ENCODE measurements around the gene AKAP9. TPM values are rescaled to one million over a fixed set of nuclear protein-coding genes. Genes with fewer than 3 reads are reported as not detected.
"Not testable (repeated sequence)": the region's sequence is repeated elsewhere in the genome, so short reads cannot be mapped to it uniquely, and the experiment has no call there.

Gene AKAP9
- total and polyA plus RNA-seq, 9 of the 15 experiments (the other 6 are each of a cell fraction or from before 2014, with no cell fraction given), result 25.5 to 80.9 (median 46.3) TPM

- no peak overlapping the region for H3K4me2 ChIP-seq (ENCODE audit: insufficient read depth, low read length)
- TF ChIP-seq DIDO1 (tag; IDR thresholded peaks at IDR 0.05; ENCODE audit: low read depth), result no peak
- no peak for TF ChIP-seq ZNF197 (CRISPR knock-in tag; IDR thresholded peaks at IDR 0.05; ENCODE audit: low read depth)
- 0 out of 2 replicates have a peak, but pooled peaks have one; percentile 30 for TF ChIP-seq POLR2H (tag; IDR thresholded peaks at IDR 0.05; ENCODE audit: low read depth)
- TF ChIP-seq, protein P1, sequence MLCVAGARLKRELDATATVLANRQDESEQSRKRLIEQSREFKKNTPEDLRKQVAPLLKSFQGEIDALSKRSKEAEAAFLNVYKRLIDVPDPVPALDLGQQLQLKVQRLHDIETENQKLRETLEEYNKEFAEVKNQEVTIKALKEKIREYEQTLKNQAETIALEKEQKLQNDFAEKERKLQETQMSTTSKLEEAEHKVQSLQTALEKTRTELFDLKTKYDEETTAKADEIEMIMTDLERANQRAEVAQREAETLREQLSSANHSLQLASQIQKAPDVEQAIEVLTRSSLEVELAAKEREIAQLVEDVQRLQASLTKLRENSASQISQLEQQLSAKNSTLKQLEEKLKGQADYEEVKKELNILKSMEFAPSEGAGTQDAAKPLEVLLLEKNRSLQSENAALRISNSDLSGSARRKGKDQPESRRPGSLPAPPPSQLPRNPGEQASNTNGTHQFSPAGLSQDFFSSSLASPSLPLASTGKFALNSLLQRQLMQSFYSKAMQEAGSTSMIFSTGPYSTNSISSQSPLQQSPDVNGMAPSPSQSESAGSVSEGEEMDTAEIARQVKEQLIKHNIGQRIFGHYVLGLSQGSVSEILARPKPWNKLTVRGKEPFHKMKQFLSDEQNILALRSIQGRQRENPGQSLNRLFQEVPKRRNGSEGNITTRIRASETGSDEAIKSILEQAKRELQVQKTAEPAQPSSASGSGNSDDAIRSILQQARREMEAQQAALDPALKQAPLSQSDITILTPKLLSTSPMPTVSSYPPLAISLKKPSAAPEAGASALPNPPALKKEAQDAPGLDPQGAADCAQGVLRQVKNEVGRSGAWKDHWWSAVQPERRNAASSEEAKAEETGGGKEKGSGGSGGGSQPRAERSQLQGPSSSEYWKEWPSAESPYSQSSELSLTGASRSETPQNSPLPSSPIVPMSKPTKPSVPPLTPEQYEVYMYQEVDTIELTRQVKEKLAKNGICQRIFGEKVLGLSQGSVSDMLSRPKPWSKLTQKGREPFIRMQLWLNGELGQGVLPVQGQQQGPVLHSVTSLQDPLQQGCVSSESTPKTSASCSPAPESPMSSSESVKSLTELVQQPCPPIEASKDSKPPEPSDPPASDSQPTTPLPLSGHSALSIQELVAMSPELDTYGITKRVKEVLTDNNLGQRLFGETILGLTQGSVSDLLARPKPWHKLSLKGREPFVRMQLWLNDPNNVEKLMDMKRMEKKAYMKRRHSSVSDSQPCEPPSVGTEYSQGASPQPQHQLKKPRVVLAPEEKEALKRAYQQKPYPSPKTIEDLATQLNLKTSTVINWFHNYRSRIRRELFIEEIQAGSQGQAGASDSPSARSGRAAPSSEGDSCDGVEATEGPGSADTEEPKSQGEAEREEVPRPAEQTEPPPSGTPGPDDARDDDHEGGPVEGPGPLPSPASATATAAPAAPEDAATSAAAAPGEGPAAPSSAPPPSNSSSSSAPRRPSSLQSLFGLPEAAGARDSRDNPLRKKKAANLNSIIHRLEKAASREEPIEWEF (CRISPR knock-in tag; IDR thresholded peaks at IDR 0.05), result no peak
- no peak for TF ChIP-seq ZNF77 (CRISPR knock-in tag; IDR thresholded peaks at IDR 0.05)
- ChIA-PET POLR2A (no interaction called here), CTCF (ENCODE audit: low intra/inter-chr PET ratio) (no interaction called here)
- in situ Hi-C loops (cut with MboI) (no loop called here), intact Hi-C loops (cut with micrococcal nuclease) (no loop called here)
- H3K4me1 ChIP-seq (replicated peaks in 1 of 2; ENCODE audit: control insufficient read depth in 2 of 2, insufficient read depth in 2 of 2, low read length in 2 of 2), result no peaks in the 10 kb centered on the region
- ATAC-seq (no peak), DNase-seq (ENCODE audit: extremely low read depth in 1 of 4, low spot score in 3 of 4) (no peak), FAIRE-seq (no peak)
- no peaks in the 10 kb centered on the region for H3K9me3 ChIP-seq (replicated peaks; ENCODE audit: control insufficient read depth, insufficient read depth, low read depth, low read length)
- H3K4me3 ChIP-seq, result no peak overlapping the region
- no peak overlapping the region for H3K27ac ChIP-seq (ENCODE audit: extremely low read depth, low read depth, low read length)
- WGBS (ENCODE audit: insufficient coverage, low coverage, missing lambda C conversion rate), result 97% methylated on average over 3 of the region's 3 CpGs
- no TSS peak for BruUV-seq (replicated peaks)
- H3K9me1 ChIP-seq (ENCODE audit: control insufficient read depth, insufficient read depth, low read length), result no peaks in the 10 kb centered on the region
- H3K27me3 ChIP-seq (ENCODE audit: control insufficient read depth in 2 of 2, insufficient read depth in 2 of 2, low read length in 2 of 2), result no peaks in the 10 kb centered on the region
- no peaks in the 10 kb centered on the region for H4K20me1 ChIP-seq (replicated peaks; ENCODE audit: control insufficient read depth, insufficient read depth, low read length)
- H3K9ac ChIP-seq (ENCODE audit: insufficient read depth in 1 of 2, low read depth in 2 of 2, low read length in 2 of 2), result no peak overlapping the region
- H3K36me3 ChIP-seq (ENCODE audit: control insufficient read depth, insufficient read depth, low read length), result no peaks in the 10 kb centered on the region
- peaks cover 51% of the 10 kb centered on the region for H3K79me2 ChIP-seq (ENCODE audit: control insufficient read depth, insufficient read depth, low read length)
- H2AFZ ChIP-seq (ENCODE audit: low read depth, low read length), result no peak overlapping the region
Measured at GRCh38 chr7:91962419-91962818, 21.8 kb downstream of the AKAP9 start.

DNA sequence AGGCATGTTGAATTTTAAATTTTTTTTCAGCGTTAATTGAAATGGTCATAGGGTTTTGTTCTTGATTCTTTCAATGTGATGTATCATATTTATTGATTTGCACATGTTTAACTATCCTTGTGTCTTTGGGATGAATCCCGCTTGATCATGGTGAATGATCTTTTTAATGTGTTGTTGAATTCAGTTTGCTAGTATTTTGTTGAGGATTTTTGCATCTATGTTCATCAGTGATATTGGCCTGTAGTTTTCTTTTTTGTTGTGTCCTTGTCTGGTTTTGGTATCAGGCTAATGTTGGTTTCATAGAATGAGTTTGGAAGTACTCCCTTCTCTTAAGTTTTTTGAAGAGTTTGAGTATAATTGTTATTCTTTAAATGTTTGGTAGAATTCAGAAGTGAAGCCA is 26.9 kb downstream of the AKAP9 start:
- FAIRE-seq; H3K4me2 ChIP-seq (ENCODE audit: insufficient read depth, low read length); intact Hi-C loops (cut with micrococcal nuclease); in situ Hi-C loops (cut with MboI); H3K9ac ChIP-seq (ENCODE audit: insufficient read depth in 1 of 2, low read depth in 2 of 2, low read length in 2 of 2); H3K27me3 ChIP-seq (ENCODE audit: control insufficient read depth in 2 of 2, insufficient read depth in 2 of 2, low read length in 2 of 2); DNase-seq (ENCODE audit: extremely low read depth in 1 of 4, low spot score in 3 of 4); CTCF ChIA-PET (ENCODE audit: low intra/inter-chr PET ratio); H3K36me3 ChIP-seq (ENCODE audit: control insufficient read depth, insufficient read depth, low read length); H3K4me3 ChIP-seq; H3K4me1 ChIP-seq (replicated peaks in 1 of 2; ENCODE audit: control insufficient read depth in 2 of 2, insufficient read depth in 2 of 2, low read length in 2 of 2); H3K27ac ChIP-seq (ENCODE audit: extremely low read depth, low read depth, low read length); H4K20me1 ChIP-seq (replicated peaks; ENCODE audit: control insufficient read depth, insufficient read depth, low read length); POLR2A ChIA-PET; H3K9me1 ChIP-seq (ENCODE audit: control insufficient read depth, insufficient read depth, low read length); H2AFZ ChIP-seq (ENCODE audit: low read depth, low read length); ATAC-seq; BruUV-seq (replicated peaks); H3K9me3 ChIP-seq (replicated peaks; ENCODE audit: control insufficient read depth, insufficient read depth, low read depth, low read length): not testable (repeated sequence)
- H3K79me2 ChIP-seq (ENCODE audit: control insufficient read depth, insufficient read depth, low read length), result peaks cover 69% of the 10 kb centered on the region
- 71% methylated on average over 2 of the region's 2 CpGs for WGBS (ENCODE audit: insufficient coverage, low coverage, missing lambda C conversion rate)
